Glomerular visceral epithelial cell (primary cell): Measurements from ENCODE around the gene WDR33.

Experiments used
- DNase-seq: peaks from one replicate; pipeline ENCODE4 v3.0.0-alpha.2; 2016; ENCODE audit errors: extremely low spot score

Gene WDR33

GRCh38 chr2:127672341-127673224, 138.4 kb downstream of the WDR33 start:
- DNase-seq = no peak

GRCh38 chr2:127671557-127672302, 139.2 kb downstream of the WDR33 start:
- DNase-seq = no peak

GRCh38 chr2:127670957-127671290, 140.0 kb downstream of the WDR33 start:
- no peak for DNase-seq

GRCh38 chr2:127670055-127670956, 140.7 kb downstream of the WDR33 start:
- no peak for DNase-seq

DNA sequence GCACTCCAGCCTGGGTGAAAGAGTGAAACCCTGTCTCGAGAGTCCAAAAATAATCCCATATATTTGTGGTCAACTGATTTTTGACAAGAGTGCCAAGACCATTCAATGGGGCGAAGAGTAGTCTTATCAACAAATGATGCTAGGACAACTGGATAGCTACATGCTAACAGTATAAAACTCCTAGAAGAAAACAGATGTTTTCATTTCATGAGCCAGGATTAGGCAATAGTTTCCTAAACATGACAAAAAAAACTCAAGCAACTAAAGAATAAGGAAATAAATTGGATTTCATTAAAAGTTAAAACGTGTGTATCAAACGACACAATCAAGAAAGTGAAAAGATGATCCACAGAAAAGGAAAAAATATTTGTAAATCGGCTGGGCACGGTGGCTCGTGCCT, 141.9 kb downstream of the WDR33 start:
- no peak for DNase-seq

DNA sequence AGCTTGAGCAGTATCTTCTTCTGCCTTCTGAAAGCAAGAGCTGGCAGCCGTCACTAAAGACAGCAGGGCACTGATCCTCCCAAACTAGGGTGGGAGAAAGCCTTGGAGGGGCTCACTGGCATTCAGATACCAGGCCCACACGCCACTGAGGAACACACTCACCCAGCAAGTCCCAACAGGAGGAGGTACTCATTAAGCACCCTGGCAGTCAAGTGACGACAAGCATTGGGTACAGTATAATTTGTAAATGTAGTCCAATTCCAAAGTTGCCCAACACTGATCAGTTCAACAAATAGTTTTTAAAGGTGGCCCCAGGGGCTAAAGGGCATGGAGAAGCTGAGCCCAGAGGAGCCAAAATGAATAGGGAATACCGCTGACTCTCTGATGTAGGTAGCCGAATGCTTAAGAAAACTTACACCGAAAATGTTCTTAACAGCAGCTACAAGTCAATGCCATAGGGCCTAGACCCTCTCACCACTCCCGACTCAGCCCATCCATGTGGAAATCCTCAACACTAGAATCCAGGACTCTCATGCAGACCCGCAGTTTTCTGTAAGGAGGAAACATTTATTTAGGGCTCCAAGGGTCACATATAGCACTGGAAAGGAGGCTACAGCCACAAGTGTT, 145.6 kb downstream of the WDR33 start:
- no peak for DNase-seq

- DNase-seq = no peak
Observed at GRCh38 chr2:127664895-127665225, 146.1 kb downstream of the WDR33 start.

GRCh38 chr2:127664065-127664894, 146.7 kb downstream of the WDR33 start:
- no peak for DNase-seq

DNA sequence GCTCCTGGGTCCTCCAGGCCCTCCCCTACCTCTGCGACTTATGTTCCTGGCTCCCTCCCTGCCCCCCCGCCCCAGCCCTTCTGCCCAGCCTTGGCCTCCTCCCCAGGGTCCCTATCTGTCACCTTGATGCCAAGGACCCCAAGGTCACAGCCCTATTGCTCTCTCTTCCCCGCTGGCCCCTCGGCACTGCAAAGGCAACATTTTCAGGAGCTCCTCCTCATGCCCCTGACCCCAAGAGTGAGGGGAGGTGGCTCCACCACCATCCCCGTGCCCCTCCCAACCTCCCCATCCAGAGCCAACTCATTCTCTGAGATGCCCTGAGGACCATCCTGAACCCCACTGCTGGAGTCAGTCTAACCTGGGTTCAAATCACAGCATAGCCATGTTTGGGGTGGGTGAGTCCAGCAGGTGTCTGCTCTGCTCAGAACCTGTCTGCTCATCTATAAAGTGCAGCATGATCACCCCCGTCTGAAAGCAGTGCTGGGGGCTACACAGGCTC, 147.4 kb downstream of the WDR33 start:
- no peak for DNase-seq

DNA sequence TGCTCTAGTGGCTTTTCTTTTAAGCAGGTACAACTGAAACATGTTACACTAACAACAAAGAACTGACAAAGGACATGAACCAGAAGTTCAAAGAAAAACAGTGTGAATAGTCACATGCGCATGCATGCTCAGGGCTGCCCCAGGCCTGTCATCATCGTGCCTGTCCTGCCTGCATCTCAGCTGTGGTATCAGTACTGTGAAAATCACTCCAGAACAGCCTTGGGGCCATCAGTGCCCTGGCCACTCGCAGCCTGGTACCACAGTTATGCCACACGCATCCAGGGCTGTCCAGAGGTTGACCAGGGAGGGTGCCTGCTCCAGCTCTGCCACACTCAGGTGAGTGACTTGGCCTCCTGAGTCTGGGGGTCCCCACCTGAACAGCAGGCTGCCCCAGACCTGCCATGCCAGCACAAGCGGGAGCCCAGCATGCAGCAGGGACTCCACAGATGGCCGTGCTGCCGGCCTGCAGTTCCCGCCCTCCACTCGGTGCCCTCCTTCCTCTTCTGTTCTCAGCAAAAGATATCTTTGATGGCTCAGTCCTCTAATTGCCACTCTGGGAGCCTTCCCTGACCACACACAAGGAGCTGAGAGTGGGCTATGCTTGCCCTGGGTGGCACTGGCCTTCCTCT, 147.9 kb downstream of the WDR33 start:
- no peak for DNase-seq

DNA sequence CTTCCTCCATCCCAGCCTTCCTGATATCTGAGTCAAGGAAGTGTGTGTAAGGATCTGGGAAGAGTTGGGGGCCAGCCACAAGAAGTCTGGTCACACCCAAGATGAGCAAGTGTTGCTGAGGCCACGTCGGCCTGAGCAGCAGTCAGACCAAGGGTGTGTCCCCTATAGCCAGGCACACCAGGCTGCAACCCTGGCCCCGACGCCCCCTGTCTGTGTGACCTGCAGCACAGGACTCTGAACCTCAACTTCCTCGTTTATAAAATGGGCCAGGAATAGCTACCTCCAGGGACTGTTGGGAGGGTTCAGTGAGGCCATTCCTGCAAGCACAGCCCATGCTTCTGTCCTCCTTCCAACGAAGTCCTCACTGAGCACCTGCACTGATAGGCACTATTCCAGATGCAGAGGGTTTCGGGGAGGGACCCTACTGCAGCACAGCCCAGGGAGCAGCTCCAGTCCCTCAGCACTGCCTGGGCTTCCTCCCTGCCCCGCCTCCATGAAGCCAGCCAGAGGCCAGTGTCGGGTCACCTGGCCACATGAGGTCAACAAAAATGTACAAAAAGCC, 148.9 kb downstream of the WDR33 start:
- DNase-seq = no peak

DNA sequence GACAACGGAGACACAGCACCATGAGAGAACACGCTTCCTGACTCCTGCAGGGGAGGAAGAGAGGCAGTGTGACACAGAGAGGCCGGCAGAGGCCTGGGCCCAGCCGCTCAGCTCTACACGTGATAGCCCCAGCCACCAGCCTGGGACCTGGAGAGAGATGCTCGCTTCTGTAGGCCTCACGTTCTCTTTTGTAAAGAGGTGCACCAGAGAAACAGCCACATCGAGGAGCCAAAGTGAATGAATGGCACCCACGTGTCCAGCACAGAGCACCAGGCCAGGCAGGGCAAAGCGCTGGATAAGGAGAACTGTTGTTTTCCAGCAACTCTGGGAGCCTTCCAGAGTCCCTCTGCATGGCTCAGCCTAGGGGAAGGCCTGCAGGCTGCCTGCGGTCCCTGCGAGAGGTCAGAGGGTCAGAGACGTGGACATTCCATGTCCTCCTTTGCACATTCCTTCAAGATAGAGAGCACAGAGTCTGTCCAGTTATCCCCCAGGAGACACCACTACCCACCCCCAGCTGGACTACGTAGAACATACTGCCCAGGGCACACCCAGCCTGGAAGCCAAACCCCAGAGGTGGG, 149.8 kb downstream of the WDR33 start:
- DNase-seq = no peak

GRCh38 chr2:127660291-127660578, 150.7 kb downstream of the WDR33 start:
- DNase-seq = no peak

GRCh38 chr2:127659408-127660290, 151.3 kb downstream of the WDR33 start:
- DNase-seq = no peak

- no peak for DNase-seq
Observed at GRCh38 chr2:127658641-127659407, 152.1 kb downstream of the WDR33 start.

DNA sequence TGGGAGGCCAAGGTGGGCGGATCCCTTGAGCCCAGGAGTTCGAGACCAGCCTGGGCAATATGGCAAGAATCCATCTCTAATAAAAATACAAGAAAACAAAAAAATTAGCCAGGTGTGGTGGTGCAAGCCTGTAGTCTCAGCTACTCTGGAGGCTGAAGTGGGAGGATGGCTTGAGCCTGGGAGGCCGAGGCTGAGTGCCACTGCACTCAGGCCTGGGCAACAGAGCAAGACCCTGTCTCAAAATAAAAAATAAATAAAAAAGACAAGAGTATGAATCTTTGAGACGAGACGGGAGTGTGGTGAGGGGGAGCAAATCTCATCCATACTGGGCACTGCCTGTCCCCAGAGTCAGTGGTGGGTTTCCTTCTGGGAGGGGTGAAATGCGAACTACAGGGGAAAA, 152.8 kb downstream of the WDR33 start:
- no peak for DNase-seq

- DNase-seq = no peak
Observed at GRCh38 chr2:127657232-127657595, 153.8 kb downstream of the WDR33 start.

DNA sequence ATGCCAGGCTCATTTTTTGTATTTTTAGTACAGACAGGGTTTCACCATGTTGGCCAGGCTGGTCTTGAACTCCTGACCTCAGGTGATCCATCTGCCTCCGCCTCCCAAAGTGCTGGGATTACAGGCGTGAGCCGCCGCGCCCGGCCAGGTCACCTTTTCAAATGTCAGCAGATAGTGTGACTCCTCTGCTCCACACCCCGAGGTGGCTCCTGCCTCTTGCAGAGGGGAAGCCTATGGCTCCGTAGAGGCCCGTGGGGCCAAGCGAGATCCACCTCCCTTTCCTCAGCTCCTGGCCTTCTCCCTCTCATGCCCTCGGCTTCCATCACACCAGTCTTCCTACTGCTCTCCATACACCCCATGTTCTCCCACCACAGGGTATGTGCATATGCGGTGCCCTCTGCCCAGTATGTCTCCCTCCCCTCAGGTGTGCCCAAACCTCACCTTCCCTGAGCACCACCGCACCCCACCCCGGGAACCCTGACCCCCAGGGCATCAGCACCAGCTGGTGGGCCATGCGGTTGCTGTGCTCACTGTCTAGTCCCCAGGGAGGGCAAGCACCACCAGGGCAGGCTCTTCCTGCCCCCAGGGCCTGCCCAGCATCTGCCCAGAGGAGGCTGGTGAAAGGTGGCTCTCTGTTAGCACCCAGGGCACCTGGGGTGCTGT, 154.3 kb downstream of the WDR33 start:
- no peak for DNase-seq
